BJ (cell line): Measurements from ENCODE around the gene SLC25A15. TPM values are rescaled to one million over a fixed set of nuclear protein-coding genes. Genes with fewer than 3 reads are reported as not detected.

Source experiments
- CTCF ChIA-PET: fragments of 350-600 bp; formaldehyde crosslinking; extraction: SDS; loops from one replicate; lab custom pipeline; 2021; ENCODE audit warnings: antibody characterized with exemption, inconsistent platforms; lab: Yijun Ruan, JAX
- POLR2A ChIA-PET: fragments of 300-600 bp; sonication (Branson Sonifier 250); formaldehyde crosslinking; extraction: SDS; loops from one replicate; lab custom pipeline; 2021; ENCODE audit warnings: antibody characterized with exemption; lab: Charles Lee
- DNase-seq: peaks from one replicate; pipeline ENCODE4 v3.0.0-alpha.2; 2011; ENCODE audit warnings: low read depth
- H3K27me3 ChIP-seq: 2 replicates; pipeline ENCODE4 v1.6.0; 2011; ENCODE audit warnings: low read length; ENCODE audit not compliant: control insufficient read depth, insufficient read depth
- H3K36me3 ChIP-seq: 2 replicates; pipeline ENCODE4 v1.5.1; 2011; ENCODE audit warnings: low read length; ENCODE audit not compliant: control insufficient read depth, insufficient read depth
- H3K4me3 ChIP-seq: 2 replicates; pipeline ENCODE4 v1.5.1; 2011; ENCODE audit warnings: low read depth, mild to moderate bottlenecking, control low read depth, low read length
- polyA plus RNA-seq: library from polyadenylated mRNA; depleted of rRNA; stranded (reverse); fragments of >200 nt; gene quantifications from 2 replicates; pipeline ENCODE4 v1.2.3, GENCODE V29; 2011
- TF ChIP-seq, protein P1 (sequence below): IDR thresholded peaks from 2 replicates; pipeline ENCODE4 v1.5.1; 2011; ENCODE audit warnings: low read depth, mild to moderate bottlenecking, control low read depth, inconsistent platforms, low read length, moderate library complexity; ENCODE audit not compliant: insufficient read depth

SLC25A15 gene
- polyA plus RNA-seq, 1 experiment: 4.7 TPM

DNA sequence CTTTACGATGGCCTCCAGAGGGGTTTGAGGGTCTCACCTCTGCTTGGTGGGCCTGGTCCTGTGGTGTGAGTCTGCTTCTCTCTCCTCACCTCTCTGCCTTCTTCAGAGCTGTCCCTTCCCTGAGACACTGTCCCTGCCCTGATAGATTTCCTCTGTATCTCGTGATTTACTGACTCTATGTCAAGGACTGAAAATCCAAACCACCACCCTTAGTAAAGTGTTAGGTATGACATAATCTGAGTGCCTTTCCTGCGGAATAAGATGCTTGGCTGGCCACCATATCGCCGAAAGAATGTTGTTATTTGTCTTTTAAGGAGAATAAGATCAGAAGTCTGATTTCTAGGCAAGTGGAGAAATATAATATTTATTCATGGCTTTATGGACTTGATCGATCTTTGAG, 7.2 kb downstream of the SLC25A15 start:
- ChIA-PET CTCF (interaction anchor here (1.4 kb wide), 1 partner anchor 19 kb away, joined by 3 read pairs; no protein-coding TSS in a partner anchor), POLR2A (no interaction called here)

GRCh38 chr13:40798380-40798779, 9.0 kb downstream of the SLC25A15 start:
- TF ChIP-seq, protein P1, sequence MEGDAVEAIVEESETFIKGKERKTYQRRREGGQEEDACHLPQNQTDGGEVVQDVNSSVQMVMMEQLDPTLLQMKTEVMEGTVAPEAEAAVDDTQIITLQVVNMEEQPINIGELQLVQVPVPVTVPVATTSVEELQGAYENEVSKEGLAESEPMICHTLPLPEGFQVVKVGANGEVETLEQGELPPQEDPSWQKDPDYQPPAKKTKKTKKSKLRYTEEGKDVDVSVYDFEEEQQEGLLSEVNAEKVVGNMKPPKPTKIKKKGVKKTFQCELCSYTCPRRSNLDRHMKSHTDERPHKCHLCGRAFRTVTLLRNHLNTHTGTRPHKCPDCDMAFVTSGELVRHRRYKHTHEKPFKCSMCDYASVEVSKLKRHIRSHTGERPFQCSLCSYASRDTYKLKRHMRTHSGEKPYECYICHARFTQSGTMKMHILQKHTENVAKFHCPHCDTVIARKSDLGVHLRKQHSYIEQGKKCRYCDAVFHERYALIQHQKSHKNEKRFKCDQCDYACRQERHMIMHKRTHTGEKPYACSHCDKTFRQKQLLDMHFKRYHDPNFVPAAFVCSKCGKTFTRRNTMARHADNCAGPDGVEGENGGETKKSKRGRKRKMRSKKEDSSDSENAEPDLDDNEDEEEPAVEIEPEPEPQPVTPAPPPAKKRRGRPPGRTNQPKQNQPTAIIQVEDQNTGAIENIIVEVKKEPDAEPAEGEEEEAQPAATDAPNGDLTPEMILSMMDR: no peak
- H3K27me3 ChIP-seq: no peaks in the 10 kb centered on the region
- POLR2A ChIA-PET: no interaction called here

More for the DNA sequence above, 7.2 kb downstream of the SLC25A15 start:
- DNase-seq: no peak
- Histone ChIP-seq H3K27me3 (no peaks in the 10 kb centered on the region), H3K36me3 (peaks cover 2% of the 10 kb centered on the region), H3K4me3 (no peak overlapping the region)
- TF ChIP-seq, protein P1: no peak

DNA sequence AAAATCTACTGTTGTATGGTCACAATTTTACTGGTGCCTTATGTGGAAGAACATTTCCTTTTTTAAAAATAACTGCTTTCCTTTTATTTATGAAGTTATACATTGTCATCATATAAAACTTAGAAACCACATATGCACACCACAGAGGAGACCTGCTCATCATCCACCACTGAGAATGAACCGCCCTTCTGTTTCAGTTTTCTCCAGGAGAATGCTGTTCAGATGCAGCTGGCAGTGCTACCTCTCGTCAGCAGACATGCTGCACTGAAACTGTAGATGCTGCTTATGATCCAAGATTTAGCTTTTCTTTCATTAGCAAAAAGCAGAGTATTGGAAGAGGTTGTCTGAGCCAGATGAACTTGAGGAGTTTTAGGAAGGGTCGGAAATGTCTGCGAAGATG, 10.1 kb downstream of the SLC25A15 start:
- TF ChIP-seq, protein P1: no peak
- H3K36me3 ChIP-seq: peaks cover 4% of the 10 kb centered on the region
- CTCF ChIA-PET: no interaction called here

More at GRCh38 chr13:40798380-40798779, 9.0 kb downstream of the SLC25A15 start:
- CTCF ChIA-PET: interaction anchor here (0.9 kb wide), 2 partner anchors 16 to 22 kb away, joined by 3 to 4 read pairs; no protein-coding TSS in a partner anchor
- Histone ChIP-seq H3K4me3 (no peak overlapping the region), H3K36me3 (peaks cover 2% of the 10 kb centered on the region)
- no peak for DNase-seq

DNA sequence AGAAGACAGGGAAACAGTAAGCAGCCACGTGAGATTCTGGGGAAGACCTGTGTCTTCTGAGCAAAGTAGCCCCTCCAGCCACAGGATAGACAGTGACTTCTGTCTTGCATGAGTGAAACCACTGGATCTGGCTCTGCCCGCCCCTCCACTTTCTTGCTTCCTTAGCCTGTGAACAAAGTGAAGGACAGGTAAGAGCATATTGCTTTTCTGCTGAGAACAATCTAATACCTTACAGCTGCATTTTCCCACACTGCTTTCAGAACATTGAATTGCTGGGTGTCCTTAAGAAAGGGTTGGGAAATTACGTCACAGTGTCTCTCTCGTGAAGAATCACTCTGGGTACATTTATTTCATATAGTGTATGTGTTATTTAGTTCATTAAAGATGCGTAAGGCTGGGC, 11.1 kb downstream of the SLC25A15 start:
- CTCF ChIA-PET: no interaction called here
- POLR2A ChIA-PET: no interaction called here
- H3K27me3 ChIP-seq: no peaks in the 10 kb centered on the region
- peaks cover 4% of the 10 kb centered on the region for H3K36me3 ChIP-seq
- no peak for DNase-seq
- no peak overlapping the region for H3K4me3 ChIP-seq
- TF ChIP-seq, protein P1: no peak

More for the DNA sequence above, 10.1 kb downstream of the SLC25A15 start:
- H3K4me3 ChIP-seq: no peak overlapping the region
- no peak for DNase-seq
- H3K27me3 ChIP-seq: no peaks in the 10 kb centered on the region
- POLR2A ChIA-PET: no interaction called here

DNA sequence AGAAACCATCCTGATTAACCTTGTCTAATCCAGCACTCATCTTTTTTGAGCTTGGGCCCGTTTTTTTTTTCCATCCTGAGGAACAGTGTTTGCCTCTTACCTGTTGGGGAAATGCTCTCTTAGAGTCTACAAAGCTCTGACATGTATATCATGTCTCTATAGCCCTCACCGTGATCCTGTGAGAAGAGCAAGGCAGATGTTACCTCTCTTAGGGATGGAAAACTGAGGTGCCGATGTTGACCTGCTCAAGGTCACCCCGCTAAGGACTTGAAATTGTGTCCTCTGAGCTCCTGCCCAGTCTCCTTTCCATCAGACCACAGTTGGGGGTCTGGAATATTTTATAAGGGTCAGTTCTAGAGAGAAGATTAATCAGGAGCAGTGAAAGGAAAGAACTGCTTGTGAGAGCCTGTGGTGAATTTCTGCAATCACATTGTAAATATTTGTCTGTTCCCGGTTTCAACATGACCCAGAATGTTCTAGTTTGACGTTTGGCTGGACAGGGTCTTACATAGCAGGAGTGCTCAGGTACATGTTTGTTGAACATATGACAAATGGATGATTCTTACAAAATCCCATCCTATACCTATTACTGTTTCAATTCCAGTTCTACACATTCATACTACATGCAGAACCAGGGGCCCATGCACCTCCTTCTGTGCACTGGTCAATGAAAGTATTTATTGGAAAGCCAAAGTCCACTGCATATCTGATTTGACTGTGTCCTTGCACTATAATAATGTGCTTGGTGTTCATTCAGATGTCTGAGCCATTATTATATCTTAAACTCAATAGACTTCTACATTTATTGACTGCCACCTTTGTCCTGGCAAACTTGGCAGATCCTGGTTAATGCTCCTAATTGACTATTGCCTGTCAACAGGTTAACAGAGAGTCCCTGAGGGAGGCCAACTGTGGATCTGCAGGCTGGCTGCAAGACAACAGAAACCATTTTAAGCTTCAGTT, 12.1 kb downstream of the SLC25A15 start:
- Histone ChIP-seq H3K4me3 (no peak overlapping the region), H3K36me3 (peaks cover 4% of the 10 kb centered on the region), H3K27me3 (no peaks in the 10 kb centered on the region)
- TF ChIP-seq, protein P1: no peak
- no peak for DNase-seq
- ChIA-PET CTCF (no interaction called here), POLR2A (no interaction called here)
